ENCODE results near the gene BRD2. TPM values are rescaled to one million over a fixed set of nuclear protein-coding genes. Genes with fewer than 3 reads are reported as not detected.

BRD2 gene
- total RNA-seq, 1 donor from 2014 or later = 140 TPM

GRCh38 chr6:32972353-32973143, 4.2 kb downstream of the BRD2 start:
- TF ChIP-seq CTCF (conservative IDR thresholded peaks at IDR 0.05; ENCODE audit: low read depth, low read length) = no peak
- DNase-seq (ENCODE audit: low read depth) = no peak
- H3K4me3 ChIP-seq (ENCODE audit: low read depth, low read length) = peak overlapping the region; percentile 69

- no peak for DNase-seq (ENCODE audit: low read depth)
- peak overlapping the region; percentile 69 for H3K4me3 ChIP-seq (ENCODE audit: low read depth, low read length)
- no peak for TF ChIP-seq CTCF (conservative IDR thresholded peaks at IDR 0.05; ENCODE audit: low read depth, low read length)
These were observed 5.0 kb downstream of the BRD2 start for GRCh38 chr6:32973144-32974015.

GRCh38 chr6:32974016-32974333, 5.6 kb downstream of the BRD2 start:
- TF ChIP-seq CTCF (conservative IDR thresholded peaks at IDR 0.05; ENCODE audit: low read depth, low read length) = no peak
- peak overlapping the region; percentile 69 for H3K4me3 ChIP-seq (ENCODE audit: low read depth, low read length)
- DNase-seq (ENCODE audit: low read depth) = no peak

- DNase-seq (ENCODE audit: low read depth) = no peak
- TF ChIP-seq CTCF (conservative IDR thresholded peaks at IDR 0.05; ENCODE audit: low read depth, low read length) = no peak
- H3K4me3 ChIP-seq (ENCODE audit: low read depth, low read length) = peak overlapping the region; percentile 69
These were observed 6.3 kb downstream of the BRD2 start for GRCh38 chr6:32974541-32975308.

GRCh38 chr6:32975886-32976285, 7.5 kb downstream of the BRD2 start:
- no peak for TF ChIP-seq CTCF (conservative IDR thresholded peaks at IDR 0.05; ENCODE audit: low read depth, low read length)
- H3K4me3 ChIP-seq (ENCODE audit: low read depth, low read length) = peak overlapping the region; percentile 69
- DNase-seq (ENCODE audit: low read depth) = no peak

- no peak for DNase-seq (ENCODE audit: low read depth)
- no peak overlapping the region for H3K4me3 ChIP-seq (ENCODE audit: low read depth, low read length)
- TF ChIP-seq CTCF (conservative IDR thresholded peaks at IDR 0.05; ENCODE audit: low read depth, low read length) = no peak
These were observed 8.1 kb downstream of the BRD2 start for GRCh38 chr6:32976334-32977069.
